Heart left ventricle (tissue), 16 donors: ENCODE measurements around the gene HERPUD1. TPM values are rescaled to one million over a fixed set of nuclear protein-coding genes. Genes with fewer than 3 reads are reported as not detected.

Experiments used
- ATAC-seq, 4 donors: fragments of 200-7000 bp; cut with Tn5 transposase; one replicate each; pipeline ENCODE4 v1.9.1; 2020 to 2022; ENCODE audit warnings: moderate library complexity in 4 of 4, mild to moderate bottlenecking in 3 of 4, moderate number of reproducible peaks in 1 of 4
- DNase-seq, 5 donors: peaks; one replicate each; pipeline ENCODE4 v3.0.0-alpha.2; 2020
- H3K27ac ChIP-seq, 12 donors: fragments of 200-600 bp; sonication (generic) in 4 of 12; one replicate each; pipeline versions ENCODE4 v1.5.0 to v1.8.0; 2016 to 2022; ENCODE audit warnings: mild to moderate bottlenecking in 2 of 12
- H3K27me3 ChIP-seq, 9 donors: fragments of 200-600 bp; sonication (generic) in 2 of 9; one replicate each; pipeline versions ENCODE4 v1.5.1 to v1.8.0; 2016 to 2022; ENCODE audit warnings: mild to moderate bottlenecking in 3 of 9
- H3K36me3 ChIP-seq, 9 donors: fragments of 200-600 bp; sonication (generic) in 2 of 9; one replicate each; pipeline versions ENCODE4 v1.5.0 to v1.8.0; 2018 to 2022; ENCODE audit warnings: mild to moderate bottlenecking in 2 of 9
- H3K4me1 ChIP-seq, 12 donors: fragments of 200-600 bp; sonication (generic) in 4 of 12; one replicate each; pipeline versions ENCODE4 v1.5.0 to v1.8.0; 2016 to 2022; ENCODE audit warnings: mild to moderate bottlenecking in 3 of 12
- H3K4me3 ChIP-seq, 12 donors: fragments of 200-600 bp; sonication (generic) in 4 of 12; one replicate each; pipeline versions ENCODE4 v1.5.0 to v1.8.0; 2017 to 2022; ENCODE audit warnings: mild to moderate bottlenecking in 9 of 12, moderate library complexity in 4 of 12
- H3K9me3 ChIP-seq, 12 donors: fragments of 200-600 bp; sonication (generic) in 4 of 12; one replicate each; pipeline versions ENCODE4 v1.5.0 to v1.8.0; 2016 to 2022; ENCODE audit warnings: mild to moderate bottlenecking in 1 of 12
- POLR2A ChIP-seq, 2 donors: fragments of 450-650 bp; IDR thresholded peaks; one replicate each; pipeline ENCODE4 v1.6.1; 2017; ENCODE audit warnings: antibody characterized with exemption in 2 of 2, mild to moderate bottlenecking in 2 of 2, moderate library complexity in 2 of 2
- WGBS, 4 donors: extraction: QIAGEN DNeasy Blood & Tissue Kit in 2 of 4; methylation state at CpG; one replicate each; pipeline versions ENCODE4 v1.1.5 to v1.1.7; 2013 to 2018; 5-methylcytosine and 5-hydroxymethylcytosine counted together
- intact Hi-C, 10 donors: fragments of 100-400 bp; cut with DNase I; formaldehyde crosslinking; loops; one replicate each; pipeline versions ENCODE4 v1.11.1 to v1.14.2; 2022
- polyA plus RNA-seq, 2 donors: library from polyadenylated mRNA; stranded (reverse); fragments of 200-250 nt; gene quantifications; one replicate each; pipeline ENCODE4 v1.2.3, GENCODE V29; 2013
- total RNA-seq, 9 donors: library from RNA; depleted of rRNA in 2 of 9; stranded (reverse); fragments of >200 nt in 2 of 9; fragmentation: NEBNext Ultra II Directional in 3 of 9; extraction: Animal tissue kit (Norgen Biotek cat#: 25700) in 3 of 9; gene quantifications; one replicate each; pipeline versions ENCODE4 v1.1.0 to v1.2.4, GENCODE V29; 2016 to 2023
- TF ChIP-seq, protein P1 (sequence below), 12 donors: fragments of 200-600 bp; sonication (generic) in 4 of 12; IDR thresholded peaks; one replicate each; pipeline versions ENCODE4 v1.5.0 to v1.8.0; 2018 to 2022; ENCODE audit warnings: antibody characterized with exemption in 12 of 12, mild to moderate bottlenecking in 5 of 12
- donor health status: ischemic (EF 13 %, LVEDD 7.1; RV severe dilation, severe dysfunction).
- donor health status: healthy with polysubstance abuse.
- donor health status: DM: no; HTN: yes; CAD: no.
- donor health status: DM: no; HTN: no; CAD: no.
- donor health status: ischemic (EF 25% LVEDD 6.9; RV normal size, moderate dysfunction).
- donor health status: ischemic (EF 25% LVEDD 5.7; RV mildly dilated, moderate dysfunction).
- donor health status: healthy.
- donor health status: DM: yes; HTN: yes; CAD: no.
- donor health status: ischemic (EF 35%, LVEDD 5.7; RV mildly dilated, moderate dysfunction).
- donor health status: nonischemic (EF 11% LVEDD 7.7; RV severe dilation, severe dysfunction).
- donor health status: DM: yes; HTN: yes; CAD: no.
- donor health status: PGD.
- donor health status: ischemic (EF 29% LVEDD 5.4; RV normal size, mild dysfunction).
- donor health status: nonischemic (EF 23%, LVEDD 6.1; RV moderate dilation, normal function).

The HERPUD1 gene
- total and polyA plus RNA-seq, 11 donors, result 41.4 to 226 (median 117) TPM

DNA sequence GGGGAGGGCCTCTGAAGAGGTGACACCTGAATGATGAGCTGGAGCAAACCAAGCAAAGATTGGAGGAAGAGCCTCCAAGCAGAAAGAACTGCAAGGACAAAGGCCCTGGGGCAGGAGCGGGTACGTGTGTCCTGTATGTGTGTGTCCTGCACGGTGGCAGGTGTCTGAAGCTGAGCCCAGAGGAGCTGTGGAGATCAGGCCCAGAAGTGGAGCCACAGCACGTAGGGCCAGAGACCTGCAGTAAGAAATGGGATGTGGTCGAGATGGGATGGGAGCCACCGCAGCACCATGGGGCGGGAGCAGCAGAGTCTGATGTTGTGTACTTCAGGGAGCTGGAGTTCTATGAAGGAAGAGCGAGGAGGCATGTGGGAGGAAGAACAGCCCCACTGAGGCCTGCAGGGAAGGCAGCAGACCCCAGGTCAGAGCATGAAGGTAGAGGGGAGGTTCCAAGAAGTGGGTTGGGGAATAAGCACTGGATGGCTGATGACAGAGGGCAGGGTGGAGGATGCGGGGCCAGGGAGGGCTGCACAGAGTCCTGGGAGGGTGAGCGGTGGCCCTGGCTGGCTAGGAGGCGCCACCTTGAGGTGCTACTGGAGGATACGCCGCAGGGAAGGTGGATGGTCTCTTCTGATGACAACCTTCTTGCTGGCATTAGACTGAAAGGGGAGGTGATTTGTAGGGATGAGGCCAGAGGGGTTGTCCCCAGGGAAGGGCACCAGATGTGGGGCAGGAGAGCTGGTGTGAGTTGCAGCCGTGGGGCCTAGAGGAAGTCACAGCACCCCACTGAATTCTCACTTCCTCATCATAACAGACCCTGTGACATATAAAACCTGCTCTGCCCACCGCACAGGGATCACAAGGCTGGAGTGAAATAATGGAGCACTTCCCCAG, 19.2 kb downstream of the HERPUD1 start:
- Histone ChIP-seq H3K36me3 (peaks cover 0 to 19% (median 10%) of the 10 kb centered on the region in 9 donors), H3K4me1 (peaks cover 0 to 9% (median 0%) of the 10 kb centered on the region in 12 donors), H3K27me3 (no peaks in the 10 kb centered on the region), H3K9me3 (no peaks in the 10 kb centered on the region), H3K4me3 (no peak overlapping the region), H3K27ac (no peak overlapping the region)
- DNase-seq (peak in 3 of 5 donors; percentile 38 to 74 (median 46)), ATAC-seq (peak; percentile 72 to 79 (median 78))
- no peak for TF ChIP-seq POLR2A (IDR thresholded peaks at IDR 0.05)
- TF ChIP-seq, protein P1, sequence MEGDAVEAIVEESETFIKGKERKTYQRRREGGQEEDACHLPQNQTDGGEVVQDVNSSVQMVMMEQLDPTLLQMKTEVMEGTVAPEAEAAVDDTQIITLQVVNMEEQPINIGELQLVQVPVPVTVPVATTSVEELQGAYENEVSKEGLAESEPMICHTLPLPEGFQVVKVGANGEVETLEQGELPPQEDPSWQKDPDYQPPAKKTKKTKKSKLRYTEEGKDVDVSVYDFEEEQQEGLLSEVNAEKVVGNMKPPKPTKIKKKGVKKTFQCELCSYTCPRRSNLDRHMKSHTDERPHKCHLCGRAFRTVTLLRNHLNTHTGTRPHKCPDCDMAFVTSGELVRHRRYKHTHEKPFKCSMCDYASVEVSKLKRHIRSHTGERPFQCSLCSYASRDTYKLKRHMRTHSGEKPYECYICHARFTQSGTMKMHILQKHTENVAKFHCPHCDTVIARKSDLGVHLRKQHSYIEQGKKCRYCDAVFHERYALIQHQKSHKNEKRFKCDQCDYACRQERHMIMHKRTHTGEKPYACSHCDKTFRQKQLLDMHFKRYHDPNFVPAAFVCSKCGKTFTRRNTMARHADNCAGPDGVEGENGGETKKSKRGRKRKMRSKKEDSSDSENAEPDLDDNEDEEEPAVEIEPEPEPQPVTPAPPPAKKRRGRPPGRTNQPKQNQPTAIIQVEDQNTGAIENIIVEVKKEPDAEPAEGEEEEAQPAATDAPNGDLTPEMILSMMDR (IDR thresholded peaks at IDR 0.05), result peak; percentile 41 to 67 (median 48)
- WGBS, 4 donors, result 64 to 66% (median 65%) methylated on average over 15 of the region's 15 CpGs
- intact Hi-C loops, result loop anchor here (1.0 to 5.0 kb wide), 3 partner anchors 84 kb away; partner anchors contain the start of gene SLC12A3 (in 6 of the 10)

DNA sequence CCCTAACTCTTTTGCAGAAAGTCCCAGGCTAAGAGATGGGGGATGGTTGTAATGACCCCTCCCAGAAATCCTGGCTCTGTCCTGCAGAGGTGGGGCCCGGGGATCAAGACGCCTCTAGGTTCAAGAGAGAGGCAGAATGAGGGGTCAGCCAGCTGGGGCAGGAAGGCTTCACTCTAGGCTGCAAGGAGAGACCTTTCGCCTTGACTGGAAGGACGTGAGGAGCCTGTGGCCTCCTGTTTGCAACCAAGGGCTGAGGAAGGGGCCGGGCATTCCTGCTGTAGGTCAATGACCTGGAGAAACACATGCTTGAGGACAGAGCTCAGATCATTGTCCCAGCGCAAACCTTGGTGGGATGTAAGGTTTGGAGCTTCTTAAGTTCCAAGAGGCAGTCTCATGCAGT, 21.1 kb downstream of the HERPUD1 start:
- Histone ChIP-seq H3K4me1 (peaks cover 0 to 9% (median 0%) of the 10 kb centered on the region in 12 donors), H3K9me3 (no peaks in the 10 kb centered on the region), H3K27ac (no peak overlapping the region), H3K4me3 (no peak overlapping the region), H3K36me3 (peaks cover 0 to 11% (median 0%) of the 10 kb centered on the region in 9 donors), H3K27me3 (no peaks in the 10 kb centered on the region)
- TF ChIP-seq, protein P1 (IDR thresholded peaks at IDR 0.05), result no peak
- TF ChIP-seq POLR2A (IDR thresholded peaks at IDR 0.05), result no peak
- ATAC-seq (no peak), DNase-seq (no peak)
- WGBS, 4 donors, result 58 to 82% (median 76%) methylated on average over 6 of the region's 6 CpGs
- intact Hi-C loops, result loop anchor here in 6 of 10 donors (5.0 kb wide), 1 partner anchor 86 kb away; the partner anchor contains the start of gene SLC12A3 (in 6 of the 6)

DNA sequence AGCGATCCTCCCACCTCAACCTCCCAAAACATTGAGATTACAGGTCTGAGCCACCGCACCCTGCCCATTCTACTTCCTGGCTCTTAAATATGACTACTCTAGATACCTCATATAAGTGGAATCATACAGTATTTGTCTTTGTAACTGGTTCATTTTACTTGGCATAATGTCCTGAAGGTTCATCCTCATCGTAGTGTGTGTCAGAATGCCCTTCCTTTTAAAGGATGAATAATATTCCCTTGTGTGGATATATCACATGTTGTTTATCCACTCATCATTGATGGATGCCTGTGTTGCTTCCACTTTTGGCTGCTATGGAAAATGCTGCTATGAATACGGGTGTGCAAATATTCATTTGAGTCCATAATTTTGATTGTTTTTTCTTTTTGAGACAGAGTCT, 24.1 kb downstream of the HERPUD1 start:
- intact Hi-C loops, result no loop called here
- Histone ChIP-seq H3K27ac (no peak overlapping the region), H3K9me3 (no peaks in the 10 kb centered on the region), H3K27me3 (no peaks in the 10 kb centered on the region), H3K4me3 (no peak overlapping the region), H3K4me1 (peaks cover 0 to 22% (median 7%) of the 10 kb centered on the region in 12 donors), H3K36me3 (no peaks in the 10 kb centered on the region)
- no peak for ATAC-seq
- no peak for DNase-seq
- TF ChIP-seq, protein P1 (IDR thresholded peaks at IDR 0.05), result no peak
- no peak for TF ChIP-seq POLR2A (IDR thresholded peaks at IDR 0.05)
- 85 to 90% (median 89%) methylated on average over 4 of the region's 4 CpGs for WGBS, 4 donors

DNA sequence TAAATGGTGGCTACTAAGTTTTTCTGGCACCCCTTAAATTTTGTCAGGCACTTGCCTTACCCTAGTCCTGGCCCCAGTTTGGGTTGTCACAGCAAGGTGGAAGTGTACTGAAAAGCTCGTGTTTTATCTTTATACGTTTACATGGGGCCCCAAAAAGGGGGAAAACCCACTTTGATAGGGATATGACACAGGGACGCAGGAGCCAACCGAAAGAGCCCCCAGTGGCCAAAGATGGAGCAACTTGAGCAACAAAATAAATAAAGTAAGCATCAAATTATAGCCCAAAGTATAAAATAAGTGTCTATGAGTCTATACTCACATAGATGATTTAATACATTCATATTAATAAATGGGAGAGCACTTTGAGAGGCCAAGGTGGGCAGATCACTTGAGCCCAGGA, 24.8 kb downstream of the HERPUD1 start:
- Histone ChIP-seq H3K36me3 (no peaks in the 10 kb centered on the region), H3K27me3 (no peaks in the 10 kb centered on the region), H3K4me1 (peaks cover 2 to 23% (median 13%) of the 10 kb centered on the region in 12 donors), H3K27ac (no peak overlapping the region), H3K9me3 (no peaks in the 10 kb centered on the region), H3K4me3 (no peak overlapping the region)
- WGBS, 4 donors, result 62 to 68% (median 65%) methylated on average over 4 of the region's 4 CpGs
- TF ChIP-seq, protein P1 (IDR thresholded peaks at IDR 0.05), result no peak
- no peak for TF ChIP-seq POLR2A (IDR thresholded peaks at IDR 0.05)
- intact Hi-C loops, result no loop called here
- DNase-seq, result no peak
- no peak for ATAC-seq
